ENCODE results near the gene STIL.
"Not testable (repeated sequence)": the region's sequence is repeated elsewhere in the genome, so short reads cannot be mapped to it uniquely, and the experiment has no call there.

STIL gene

DNA sequence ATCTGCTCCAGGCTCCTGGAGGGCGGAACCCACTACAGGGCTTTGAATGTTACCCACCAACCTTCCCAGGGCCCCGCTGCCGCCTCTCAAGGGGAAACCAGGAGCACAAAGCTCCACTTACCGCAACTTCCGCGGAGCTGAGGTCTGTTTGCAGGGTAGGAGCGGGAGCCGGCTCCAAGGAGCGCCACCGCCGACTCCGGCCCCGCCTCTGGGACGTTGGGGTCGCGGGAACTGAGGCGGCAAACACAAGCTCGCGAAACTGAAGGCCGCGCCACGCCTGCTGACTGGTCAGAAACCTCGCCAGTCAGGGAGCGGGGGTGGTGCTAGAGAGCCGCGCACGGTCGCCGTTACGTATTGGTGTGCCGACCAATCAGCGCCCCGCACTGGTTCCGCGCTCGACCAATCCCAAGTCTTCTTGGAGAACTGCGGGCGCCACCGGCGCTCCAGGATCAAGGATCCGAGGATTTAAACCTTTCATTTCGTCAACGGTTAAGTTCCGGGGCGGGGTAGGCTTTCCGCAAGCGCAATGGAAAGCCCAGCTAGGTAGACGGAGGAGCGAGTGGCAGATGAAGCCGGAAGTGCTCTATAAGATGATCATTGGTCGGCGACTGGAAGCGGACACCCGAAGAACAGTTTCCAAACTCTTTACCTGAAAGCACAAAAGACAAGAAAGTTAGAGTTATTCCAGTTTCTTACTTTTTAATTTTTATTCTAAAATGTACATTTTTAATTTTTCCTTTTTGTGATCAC lies at the start of gene STIL:
Gene STIL (minus strand): TSS at position 233 of the 750 bp plus-strand sequence. CDS start 3,828 bp downstream, outside the sequence.
- DNase-seq = peak; percentile 100

DNA sequence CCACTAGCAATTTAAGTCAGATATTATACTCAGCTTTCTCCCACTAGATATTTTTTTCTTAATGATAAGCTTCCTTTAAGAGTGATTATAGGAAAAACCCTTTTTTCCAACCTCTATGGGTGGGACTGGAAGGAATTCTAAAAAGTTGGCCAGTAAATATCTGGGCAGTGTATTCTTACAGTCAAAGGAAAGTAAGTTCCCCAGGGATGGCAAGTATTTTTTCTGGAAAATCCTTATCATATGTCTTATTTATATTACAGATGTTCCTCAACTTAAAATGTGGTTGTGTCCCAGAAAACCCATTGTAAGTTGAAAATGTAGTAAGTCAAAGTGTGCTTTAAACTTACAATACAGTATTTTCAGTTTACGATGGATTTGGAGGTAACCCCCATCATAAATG lies 48.9 kb upstream of the STIL start:
- no peak for DNase-seq

DNA sequence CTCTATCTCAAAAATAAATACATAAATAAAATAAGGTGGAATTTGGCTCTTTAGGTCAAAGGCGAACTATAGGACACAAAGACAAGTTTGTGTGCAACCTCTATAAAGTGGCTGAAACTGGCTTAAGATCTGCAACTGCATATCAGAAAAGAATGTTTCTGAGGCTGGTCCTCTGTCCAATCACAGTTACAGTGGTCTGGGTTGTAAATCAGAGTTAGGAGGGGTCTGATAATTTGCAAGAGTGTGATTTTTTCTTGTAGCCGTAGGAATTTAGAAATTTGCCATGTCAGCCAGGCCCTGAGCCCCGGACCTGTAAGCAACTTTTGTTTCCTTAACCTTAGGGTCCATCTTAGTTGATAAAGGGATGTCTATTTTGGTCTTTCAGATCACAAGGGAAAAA lies 47.4 kb upstream of the STIL start:
- no peak for DNase-seq

DNA sequence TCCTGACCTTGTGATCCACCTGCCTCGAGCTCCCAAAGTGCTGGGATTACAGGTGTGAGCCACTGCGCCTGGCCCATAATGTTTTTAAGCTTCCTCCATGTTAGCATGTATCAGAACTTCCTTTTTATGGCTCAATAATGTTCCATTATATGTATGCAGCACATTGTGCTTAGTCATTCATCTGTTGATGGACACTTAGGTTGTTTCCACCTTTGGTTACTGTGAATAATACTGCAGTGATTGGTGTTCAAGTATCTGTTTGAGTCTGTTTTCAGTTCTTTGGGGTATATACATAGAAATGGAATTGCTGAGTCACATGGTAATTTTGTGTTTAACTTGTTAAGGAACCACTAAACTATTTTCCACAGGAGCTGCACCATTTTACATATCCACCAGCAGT lies 37.4 kb upstream of the STIL start:
- no peak for DNase-seq

DNA sequence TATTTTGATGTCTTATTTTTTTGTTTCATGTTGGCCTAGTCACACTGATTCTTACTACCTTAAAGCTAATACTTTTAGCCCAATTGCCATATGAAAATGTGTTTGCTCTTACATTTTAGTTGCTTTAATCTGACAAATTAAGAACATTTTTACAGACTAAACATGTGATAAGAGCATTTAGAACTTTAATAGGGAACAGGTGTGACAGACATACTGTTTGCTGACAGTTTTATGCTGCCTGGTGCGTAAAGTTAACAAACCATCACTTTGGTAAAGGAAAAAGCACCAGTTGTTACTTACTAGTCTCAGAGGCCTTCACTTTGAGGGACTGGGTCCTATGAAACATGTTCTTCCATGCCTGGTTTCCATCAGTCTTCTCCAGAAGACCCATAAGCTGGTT lies 34.3 kb upstream of the STIL start:
- DNase-seq = no peak

DNA sequence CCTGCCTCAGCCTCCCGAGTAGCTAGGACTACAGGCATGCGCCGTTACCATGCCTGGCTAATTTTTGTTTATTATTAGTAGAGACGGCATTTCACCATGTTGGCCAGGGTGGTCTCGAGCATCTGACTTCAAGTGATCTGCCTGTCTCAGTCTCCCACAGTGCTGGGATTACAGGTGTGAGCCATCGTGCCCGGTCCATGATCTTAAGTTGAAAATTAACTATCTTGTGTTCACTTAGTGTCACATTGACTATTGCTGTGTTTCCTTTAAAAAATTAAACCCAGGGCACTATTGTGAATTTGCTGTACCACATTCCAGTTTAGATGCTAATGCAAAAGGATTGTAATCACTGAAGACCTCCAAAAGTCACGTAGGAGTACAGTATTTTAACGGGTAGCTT lies 33.8 kb upstream of the STIL start:
- DNase-seq = no peak

DNA sequence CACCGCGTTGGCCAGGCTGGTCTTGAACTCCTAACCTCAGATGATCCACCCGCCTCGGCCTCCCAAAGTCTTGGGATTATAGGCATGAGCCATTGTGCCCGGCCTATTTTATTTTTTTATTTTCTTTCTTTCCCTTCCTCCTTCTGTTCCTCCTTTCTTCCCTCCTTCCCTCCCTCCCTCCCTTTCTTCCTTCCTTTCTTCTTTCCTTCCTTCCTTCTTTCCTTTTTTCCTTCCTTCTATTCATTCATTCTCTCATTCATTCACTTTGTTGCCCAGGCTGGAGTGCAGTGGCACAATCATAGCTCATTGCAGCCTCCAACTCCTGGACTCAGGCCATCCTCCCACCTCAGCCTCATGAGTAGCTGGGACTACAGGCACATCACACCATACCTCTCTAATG lies 33.0 kb upstream of the STIL start:
- not testable (repeated sequence) for DNase-seq

DNA sequence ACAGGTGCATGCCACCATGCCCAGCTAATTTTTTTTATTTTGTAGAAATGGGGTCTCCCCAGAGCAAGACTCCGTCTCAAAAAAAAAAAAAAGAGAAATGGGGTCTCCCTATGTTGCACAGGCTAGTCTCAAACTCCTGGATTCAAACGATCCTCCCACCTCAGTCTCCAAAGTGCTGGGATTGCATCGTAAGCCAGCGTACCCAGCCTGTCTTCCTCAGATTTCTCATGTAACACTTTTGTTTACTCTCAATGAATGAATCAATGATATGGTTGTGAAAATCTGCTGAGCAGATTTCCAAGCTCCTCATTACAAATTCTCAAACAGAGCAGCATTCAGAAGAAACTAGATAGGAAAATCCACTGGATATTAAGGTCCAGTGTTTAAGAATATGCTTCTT lies 26.3 kb upstream of the STIL start:
- DNase-seq = no peak

DNA sequence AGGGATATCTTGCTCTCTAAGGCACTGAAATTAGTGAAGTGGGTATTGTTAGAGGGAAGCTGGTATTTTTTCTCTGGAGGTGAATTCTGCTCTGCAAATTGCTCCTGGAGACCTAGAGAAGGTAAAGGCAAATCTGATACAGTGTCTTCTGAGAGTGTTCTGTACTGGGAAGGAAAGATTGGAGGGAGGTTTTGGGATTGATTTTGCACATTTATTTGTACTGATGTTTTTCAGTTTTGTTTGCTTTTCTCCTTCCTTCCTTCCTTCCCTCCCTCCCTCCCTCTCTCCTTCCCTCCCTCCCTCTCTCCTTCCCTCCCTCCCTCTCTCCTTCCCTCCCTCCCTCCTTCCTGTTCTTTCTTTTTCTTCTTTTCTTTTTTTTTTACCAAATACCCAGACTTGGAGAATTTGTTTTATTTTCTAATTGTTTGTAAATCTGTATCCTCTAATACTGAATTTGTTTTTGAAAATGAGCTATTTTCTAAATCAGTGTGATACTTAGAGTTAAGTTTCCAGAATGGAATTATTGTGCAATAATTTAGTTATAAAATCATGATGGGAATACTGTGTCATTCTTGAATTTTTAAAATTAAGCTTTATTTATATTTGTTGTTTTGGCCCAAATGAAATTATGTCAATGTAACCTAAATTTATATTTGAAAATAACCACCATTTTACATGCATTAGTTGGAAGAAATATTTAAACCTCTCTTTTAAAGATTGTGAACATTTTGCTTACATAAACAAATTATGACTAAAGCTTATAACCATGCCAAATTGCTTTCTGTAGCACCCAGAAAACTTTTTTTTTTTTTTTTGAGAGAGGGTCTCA lies 24.5 kb upstream of the STIL start:
- DNase-seq = no peak

DNA sequence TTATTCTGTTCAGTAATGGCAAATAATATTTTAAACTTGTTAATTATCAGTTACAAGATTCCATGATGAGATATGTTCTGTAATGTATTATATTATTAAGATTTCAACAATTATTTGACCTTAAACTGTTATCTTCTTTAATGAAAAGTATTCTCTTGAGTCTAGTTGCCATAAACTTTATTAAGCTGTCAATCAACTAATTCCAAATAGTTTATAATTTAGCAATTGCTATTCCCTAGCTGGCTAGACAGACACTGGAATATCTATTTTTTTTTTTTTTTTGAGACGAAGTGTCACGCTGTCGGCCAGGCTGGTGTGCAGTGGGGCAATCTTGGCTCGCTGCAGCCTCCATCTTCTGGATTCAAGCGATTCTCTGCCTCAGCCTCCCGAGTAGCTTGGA lies 23.4 kb upstream of the STIL start:
- no peak for DNase-seq

DNA sequence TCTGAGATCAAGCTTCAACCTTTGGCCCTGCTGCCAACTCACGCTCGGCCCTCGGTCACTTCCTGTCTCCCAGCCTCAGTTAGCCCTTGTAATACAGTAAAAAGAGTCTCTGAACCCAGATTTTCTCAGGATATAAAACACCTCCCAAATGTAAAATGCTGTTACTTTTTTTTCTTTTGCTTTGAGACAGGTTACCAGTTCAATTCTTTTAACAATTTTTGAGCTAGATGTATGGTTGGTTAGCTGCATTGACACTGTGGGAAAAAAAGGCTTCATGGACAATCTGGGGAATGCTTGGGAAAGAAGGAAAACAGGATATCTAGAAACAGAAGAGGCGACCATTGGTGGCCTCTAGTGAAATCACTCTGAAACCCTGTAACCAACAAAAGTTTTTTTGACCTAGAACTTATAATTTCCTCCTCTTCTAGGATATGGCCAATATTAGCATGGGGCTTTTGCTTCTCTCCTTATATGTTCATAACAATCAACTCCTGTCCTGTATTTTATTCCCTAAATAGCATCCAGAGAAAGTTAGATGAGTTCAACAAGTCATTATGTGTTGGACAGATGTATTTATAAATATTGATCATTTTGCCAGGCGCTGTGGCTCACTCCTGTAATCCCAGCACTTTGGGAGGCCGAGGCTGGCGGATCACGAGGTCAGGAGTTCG lies 21.0 kb upstream of the STIL start:
- DNase-seq = no peak

DNA sequence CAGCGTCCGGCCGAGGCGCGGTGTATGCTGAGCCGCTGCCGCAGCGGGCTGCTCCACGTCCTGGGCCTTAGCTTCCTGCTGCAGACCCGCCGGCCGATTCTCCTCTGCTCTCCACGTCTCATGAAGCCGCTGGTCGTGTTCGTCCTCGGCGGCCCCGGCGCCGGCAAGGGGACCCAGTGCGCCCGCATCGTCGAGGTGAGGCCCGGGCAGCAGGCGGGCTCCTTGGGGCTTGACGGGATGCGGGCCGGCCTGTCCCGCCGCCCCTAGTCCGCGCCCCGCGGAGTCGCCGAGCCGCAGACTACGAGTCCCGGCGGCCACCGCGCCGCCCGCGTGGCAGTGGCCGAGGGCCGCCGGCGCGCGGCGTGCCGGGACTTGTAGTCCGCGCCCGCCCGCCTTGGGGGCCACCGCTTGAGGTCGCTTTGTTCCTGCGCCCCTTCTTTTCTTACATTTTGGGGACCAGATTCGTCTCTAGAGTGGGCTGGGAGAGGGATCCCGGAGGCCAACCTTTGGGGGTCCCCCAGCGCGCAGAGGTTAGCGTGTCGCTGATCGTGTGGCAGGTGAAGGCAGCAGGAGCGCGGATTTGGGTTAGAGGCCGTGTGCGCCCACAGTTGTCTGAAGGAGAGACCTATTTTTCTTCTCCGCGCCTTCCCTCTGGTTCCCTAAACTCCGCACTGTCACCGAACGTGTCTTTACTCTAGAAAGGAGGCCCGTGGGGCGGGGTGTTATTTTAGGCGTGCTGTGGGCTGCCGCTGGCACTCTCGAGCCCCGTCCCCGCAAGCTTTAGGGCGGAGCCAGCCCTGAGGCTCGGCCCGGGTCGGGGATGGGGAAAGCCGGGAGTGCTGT lies 20.2 kb upstream of the STIL start:
- DNase-seq = peak; percentile 65 to 75

DNA sequence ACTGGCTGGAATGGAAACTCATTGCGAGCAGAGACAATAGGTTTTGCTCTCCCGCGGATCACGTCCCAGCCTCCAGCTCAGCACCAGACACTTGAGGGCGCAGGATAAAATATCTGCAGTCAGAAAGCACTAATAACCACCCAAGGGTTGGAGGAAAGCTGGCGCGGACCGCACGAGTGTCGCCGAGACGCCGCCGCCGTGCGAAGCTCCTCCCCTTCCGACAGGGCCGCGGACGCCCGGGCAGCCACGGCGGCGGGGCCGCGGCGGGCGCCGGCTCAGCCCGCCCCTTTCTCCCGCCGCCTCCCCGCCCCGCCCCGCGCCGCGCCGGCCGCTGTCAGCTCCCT lies 19.6 kb upstream of the STIL start, which contains the start of gene CMPK1:
Gene CMPK1 (plus strand): TSS at position 213 of the 344 bp plus-strand sequence. CDS start 156 bp downstream, outside the sequence.
- peak; percentile 87 for DNase-seq

DNA sequence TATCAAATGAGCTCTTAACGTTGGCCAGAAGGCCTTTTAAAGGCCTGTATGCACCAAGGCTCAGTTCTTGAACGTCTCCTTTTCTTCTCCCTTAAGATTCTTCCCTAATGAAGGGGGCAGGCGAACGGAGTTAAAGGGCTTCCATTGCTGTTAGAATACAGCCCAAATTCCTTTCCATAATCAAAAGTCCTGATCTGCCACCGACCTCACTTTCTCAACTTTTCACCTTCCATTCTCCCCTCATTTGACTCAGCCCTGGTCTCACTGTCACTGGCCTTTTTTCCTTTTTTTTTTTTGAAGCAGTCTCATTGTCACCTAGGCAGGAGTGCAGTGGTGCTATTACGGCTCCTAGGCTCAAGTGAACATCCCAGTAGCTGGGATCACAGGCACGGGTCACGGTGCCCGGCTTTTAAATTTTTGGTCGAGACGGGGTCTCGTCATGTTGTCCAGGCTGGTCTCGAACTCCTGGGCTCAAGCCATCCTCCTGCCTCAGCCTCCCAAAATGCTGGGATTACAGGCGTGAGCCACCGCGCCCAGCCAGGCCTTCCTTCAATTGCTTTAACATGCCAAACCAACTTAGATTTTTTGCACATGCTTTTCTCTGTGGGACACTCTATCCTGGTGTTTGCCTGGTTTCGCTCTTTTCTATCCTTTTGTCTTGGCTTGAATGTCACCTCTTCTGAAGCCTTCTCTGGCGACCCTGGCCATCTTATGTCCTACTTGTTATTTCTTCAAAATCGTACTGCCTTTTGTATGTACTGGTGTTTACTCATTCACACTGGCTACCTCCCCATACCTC lies 19.0 kb upstream of the STIL start:
- DNase-seq = peak in 1 of 2 experiments; percentile 70

DNA sequence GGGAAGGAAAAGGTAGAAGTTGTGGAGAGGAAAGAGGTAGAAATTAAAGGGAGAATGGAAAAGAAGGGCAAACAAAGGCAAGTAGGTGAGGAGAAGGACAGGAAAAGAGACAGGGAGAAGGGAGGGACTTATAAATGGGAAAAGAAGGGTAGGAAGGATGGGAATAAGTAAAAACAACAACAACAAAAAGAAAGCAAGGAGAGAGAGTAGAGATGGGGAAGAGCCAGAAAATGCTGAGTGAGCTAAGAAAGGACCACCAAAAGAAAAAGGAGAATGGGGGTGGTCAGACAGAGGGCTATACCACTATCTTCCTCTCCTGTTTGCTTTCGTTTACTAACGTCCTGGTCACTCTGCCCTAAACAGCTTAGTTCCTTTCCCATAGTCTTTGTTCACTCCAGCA lies 17.9 kb upstream of the STIL start:
- DNase-seq = no peak

DNA sequence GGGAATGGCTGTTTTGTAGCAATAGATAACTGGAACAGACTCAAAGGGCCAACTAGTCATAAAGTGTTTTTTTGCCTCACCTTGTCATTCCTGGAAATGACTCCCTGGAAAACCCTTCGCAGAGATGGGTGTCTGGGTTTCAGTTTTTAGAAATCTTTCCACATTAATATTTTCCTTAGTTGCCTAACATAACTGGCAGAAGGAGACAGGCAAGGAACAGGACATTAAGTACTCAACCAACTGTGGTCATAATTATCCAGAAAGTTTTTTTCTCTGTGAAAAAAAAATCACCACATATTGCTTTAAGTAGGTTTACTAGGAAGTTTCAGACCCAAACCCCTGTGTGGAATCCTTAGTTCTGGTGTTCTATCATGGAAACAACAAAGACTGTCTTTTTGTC lies 16.3 kb upstream of the STIL start:
- no peak for DNase-seq

DNA sequence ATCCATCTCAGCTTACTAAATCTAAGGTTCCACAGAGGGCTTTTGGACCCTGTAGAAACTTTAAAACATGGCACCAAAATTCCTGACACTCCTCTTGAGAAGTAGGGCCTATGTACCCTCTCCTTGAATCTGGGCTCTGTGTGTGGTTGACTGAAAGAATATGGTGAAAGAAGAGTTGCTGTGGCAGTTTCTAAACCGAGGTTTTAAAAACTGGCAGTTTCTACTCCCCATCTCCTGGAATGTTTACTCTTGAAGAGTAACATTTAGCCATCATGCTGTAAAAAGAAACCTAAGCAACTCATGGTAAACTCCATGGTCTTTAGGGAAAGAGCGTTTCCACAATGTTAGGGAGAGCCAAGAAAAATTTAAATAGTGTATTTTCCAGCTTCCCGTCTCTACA lies 15.0 kb upstream of the STIL start:
- no peak for DNase-seq

DNA sequence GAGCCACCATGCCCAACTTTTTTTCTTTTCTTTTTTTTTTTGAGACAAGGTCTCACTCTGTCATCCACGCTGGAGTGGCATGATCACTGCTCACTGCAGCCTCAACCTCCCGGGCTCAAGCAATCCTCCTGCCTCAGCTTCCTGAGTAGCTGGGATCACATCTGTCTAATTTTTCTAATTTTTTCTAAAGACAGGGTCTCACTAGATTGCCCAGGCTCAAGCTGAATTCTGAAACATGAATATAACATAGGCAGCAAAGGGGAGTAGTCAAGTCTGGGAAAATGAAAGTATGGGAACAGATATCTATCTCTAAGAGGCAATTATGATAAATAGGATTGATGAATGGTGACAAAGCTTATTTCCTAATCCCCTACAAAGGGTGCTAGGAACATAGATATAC lies 12.3 kb upstream of the STIL start:
- DNase-seq = no peak

DNA sequence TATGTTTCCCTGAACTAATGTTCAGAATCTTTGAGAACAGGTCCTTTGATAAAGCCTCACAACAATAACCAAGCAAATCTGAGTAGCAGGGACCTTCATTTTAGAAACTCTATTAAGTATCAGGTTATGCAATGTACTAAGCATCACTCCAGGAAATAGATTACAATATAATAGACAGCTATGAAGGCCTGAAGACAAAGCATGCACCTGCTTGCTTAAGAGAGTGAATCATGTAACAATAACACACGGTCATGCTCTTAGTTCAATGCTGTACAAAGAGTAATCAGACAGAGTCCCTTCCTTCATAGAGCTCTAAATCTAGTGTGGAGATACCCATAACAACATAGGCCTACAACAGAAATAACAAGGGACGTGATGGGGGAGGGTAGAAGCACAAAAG lies 11.6 kb upstream of the STIL start:
- no peak for DNase-seq

DNA sequence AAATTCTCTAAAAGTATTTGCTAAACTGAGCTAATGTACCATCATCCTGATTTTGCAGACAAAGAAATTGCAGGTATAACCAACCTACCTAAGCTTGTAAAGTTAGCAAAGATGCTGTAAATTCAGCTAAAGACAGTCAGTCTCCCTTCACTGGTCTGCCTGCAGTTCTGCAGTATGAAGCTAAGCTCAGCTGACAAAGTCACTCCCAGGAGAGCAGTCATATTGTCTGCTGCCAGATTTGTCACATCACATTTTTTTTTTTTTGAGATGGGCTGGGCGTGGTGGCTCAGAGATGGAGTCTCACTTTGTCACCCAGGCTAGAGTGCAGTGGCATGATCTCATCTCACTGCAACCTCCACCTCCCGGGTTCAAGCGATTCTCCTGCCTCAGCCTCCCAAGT lies 10.7 kb upstream of the STIL start:
- no peak for DNase-seq

DNA sequence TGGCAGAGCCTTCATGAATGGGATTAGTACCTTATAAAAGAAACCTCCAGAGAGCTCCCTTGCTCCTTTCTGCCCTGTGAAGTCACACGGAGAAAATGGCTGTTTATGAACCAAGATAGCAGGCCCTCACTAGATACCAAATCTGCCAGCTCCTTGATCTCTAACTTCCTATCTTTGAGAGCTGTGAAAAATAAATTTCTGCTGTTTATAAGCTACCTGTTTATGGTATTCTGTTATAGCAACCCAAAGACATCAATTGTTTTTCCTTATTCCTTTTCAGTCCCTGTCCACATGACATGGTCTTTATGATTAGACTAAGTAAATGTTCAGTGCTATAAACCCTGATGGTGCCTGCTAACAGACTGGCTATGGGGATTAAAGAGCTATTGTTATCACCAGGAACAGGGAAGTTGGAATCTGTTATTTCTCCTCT lies 9.7 kb upstream of the STIL start:
- peak in 1 of 2 experiments; percentile 8 for DNase-seq

DNA sequence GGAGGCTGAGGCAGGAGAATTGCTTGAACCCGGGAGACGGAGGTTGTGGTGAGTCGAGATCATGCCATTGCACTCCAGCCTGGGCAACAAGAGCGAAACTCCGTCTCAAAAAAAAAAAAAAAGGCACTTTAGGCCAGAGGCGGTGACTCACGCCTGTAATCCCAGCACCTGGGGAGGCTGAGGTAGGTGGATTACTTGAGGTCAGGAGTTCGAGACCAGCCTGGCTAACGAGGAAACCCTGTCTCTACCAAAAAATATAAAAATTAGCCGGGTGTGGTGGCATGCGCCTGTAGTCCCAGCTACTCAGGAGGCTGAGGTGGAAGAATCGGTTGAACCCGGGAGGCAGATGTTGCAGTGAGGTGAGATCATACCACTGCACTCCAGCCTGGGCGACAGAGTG lies 6.0 kb upstream of the STIL start:
- not testable (repeated sequence) for DNase-seq

All from Kasumi-1 (cell line).